NCI-H2196 treated with DMSO at 0.1 percent for 48 hours (cell line): Measurements from ENCODE around the gene TMEM44.

ENCODE experiments used
- DNase-seq: peaks from one replicate; lab custom pipeline; 2025; ENCODE audit not compliant: unreplicated experiment; lab: John Stamatoyannopoulos, UW

Gene TMEM44, protein sequence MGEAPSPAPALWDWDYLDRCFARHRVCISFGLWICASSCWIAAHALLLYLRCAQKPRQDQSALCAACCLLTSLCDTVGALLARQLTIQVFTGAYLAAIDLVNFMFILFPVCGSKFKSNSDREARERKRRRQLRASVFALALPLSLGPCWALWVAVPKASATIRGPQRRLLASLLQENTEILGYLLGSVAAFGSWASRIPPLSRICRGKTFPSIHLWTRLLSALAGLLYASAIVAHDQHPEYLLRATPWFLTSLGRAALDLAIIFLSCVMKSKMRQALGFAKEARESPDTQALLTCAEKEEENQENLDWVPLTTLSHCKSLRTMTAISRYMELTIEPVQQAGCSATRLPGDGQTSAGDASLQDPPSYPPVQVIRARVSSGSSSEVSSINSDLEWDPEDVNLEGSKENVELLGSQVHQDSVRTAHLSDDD

DNA sequence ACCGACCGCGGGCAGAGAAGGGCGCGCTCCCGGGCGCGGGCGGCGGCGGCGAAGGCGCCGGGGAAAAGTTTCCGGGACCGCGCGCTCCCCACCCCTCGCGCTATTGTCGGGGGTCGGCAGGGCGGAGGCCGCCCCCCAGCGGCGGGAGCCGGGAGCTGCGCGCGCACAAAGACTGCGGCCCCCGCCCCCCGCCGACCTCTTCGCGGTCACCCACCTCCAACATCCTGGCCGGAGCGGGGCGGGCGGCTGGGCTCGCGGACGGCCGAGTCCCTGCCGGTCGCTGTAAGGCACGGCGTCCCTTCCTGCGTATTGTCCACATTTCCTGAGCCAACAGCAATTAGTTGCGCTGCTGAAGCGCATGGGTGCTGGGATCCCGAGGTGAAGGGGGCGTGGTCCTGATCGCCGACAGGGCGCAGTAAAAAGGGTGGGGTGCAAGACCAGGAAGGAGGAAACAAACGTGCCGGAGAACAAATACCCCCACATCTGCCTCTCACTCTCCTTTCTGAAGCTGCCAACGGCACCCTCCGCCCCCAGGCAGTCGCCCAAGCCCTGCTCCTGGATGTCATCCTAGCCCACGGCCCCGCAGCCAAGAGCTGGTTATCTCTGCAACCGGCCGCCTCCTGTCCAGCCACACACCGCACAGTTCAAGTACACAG is at the start of gene TMEM44:
TSS of gene TMEM44 (minus strand) at position 71 of the 656 bp plus-strand sequence. CDS start 204 bp downstream, outside the sequence.
- DNase-seq = peak; percentile 95

DNA sequence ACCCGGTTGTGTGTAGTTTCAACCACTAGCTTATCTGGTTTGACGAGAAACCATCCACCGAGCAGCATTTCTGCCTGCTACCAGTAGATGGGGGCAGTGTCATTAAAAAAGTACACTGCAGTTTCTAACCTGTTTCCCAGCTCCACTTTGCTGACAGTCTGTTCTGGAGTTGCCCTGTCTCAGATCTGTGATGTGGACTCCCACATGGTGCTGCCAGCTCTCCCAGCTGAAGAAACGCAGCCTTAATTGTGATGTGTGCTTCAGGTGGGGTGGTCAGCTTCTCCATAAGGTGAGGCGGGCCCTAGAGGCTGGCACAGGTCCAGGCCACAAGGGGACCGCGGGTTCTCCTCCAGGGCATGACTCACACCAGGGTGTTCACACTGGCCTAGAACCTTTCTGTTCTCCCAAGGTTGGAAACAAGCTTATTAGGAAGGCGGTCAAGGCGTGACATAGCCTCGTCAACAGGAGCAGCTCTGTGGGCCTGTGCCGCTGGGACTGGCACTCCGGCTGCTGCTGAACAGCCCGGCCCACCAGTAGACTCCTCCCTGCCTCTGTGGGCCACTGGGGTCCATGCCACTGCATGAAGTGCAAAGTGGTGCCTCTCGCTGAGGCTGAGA is 49.6 kb upstream of the TMEM44 start:
- DNase-seq = peak; percentile 96

DNA sequence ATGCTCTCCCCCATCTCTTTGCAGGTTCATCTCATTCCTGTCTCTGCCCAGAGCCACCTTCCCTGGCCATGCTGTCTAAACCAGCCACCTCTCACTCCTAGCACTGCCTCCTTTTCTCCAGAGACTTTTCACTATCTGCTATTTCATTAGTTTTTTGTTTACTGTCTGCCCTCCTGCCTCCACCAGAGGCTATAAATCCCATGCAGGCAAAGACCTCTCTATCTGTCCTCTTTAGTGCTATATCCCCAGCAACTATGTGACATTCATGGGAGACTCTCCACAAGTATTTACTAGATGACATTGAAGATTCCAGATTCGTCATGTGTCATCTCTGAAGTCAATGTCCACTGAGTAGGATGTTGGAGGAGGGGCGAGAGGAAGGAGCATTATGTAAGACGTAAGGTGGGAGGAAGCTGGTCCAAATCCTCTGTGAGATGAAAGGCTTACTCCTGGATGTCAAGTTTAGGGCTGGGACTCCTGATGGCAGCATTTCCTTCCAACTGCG is 49.0 kb upstream of the TMEM44 start:
- DNase-seq = no peak

DNA sequence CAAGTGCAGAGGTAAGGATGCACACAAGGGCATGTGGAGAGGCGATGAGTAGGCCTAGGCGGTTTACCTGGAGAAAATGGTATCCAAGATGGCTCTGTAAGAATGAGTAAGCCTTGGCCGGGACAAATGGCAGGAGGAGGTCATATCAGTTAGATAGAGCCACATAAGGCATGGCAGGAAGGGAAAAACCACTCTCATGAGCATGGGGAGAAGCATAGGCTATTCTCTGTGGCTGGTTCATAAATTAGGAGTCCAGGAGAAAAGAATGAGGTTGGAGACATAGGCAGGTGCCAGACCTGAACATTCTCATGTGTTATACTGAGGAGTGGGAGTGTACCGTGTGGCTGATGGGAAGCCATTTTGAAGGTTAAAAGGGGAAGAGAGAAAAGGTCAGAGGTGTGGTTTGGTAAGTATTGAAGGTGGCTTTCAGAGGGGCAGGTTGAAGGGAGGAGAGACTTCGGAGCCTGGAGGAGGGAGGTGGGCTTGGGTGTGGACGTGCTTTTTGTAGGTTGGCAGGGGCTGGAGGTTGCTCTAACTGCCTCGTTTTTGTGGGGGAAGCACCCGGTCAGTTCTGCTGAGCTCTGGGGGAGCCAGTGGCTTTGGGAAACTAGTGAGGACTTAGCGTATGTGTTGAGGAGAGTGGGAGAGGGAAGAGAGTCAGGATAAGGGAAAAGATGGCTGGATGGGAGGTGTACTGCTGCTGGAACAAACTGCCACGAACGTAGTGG is 47.8 kb upstream of the TMEM44 start:
- DNase-seq = no peak

DNA sequence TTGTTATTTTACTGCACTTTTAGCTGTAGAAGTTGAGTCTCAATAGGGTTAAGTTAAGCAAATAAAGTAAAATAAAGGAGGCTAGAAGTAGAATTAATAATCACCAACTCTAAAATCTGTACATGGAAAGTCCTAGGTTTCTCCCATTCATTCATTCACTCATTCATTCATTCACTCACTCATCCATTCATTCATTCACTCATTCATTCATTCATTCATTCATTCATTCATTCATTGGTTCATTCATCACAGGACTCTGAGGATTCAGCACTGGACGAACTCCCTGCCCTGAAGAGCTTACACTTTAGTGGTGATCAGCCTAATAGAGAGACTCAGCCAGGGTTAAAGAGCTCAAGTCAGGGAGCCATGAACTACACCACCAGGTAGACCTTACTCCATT is 43.3 kb upstream of the TMEM44 start:
- DNase-seq = no peak

DNA sequence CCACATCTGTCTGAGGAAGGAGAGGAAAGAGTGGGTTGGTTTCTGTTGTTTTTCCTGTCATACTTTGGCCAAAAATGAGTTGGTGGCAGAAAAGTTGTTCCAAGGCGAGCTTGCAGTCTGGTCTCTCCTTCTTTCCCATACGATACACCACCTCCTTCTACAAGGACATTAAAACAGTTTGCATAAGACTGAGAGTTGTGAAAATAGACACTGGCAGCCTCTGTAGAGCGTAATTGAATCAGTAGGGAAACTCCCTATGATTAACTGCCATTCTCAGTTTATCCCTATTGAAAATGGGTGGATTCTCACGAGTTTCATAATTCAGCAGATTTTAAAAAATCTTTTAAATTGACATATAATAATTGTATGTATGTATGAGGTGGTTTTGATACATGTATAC is 42.5 kb upstream of the TMEM44 start:
- DNase-seq = no peak

DNA sequence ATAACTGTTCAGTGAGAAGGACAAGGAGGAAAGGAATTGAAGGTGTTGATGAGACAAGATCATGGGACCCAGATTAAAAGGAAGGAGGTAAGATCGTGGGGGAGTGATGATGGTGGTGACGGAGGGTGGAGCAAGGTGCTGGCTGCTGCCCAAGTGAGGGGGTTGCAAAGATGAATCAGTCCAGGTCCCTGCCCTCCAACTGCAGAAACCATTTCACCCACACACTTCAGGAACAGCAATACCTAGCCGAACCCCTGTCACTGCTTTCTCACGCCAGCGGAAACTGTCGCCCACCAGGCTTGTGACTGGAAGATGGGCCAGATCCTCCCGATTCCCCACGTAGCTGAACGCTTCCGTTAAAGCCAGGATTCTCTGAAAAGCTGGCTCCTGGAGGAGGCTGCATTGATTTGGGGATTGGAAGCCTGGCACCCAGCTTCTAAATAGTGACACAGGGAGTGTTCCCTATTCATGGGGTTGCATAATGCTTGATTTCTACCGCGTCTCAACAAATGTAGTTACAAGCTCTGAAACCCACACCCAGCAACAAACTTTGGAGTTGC is 41.9 kb upstream of the TMEM44 start:
- no peak for DNase-seq

DNA sequence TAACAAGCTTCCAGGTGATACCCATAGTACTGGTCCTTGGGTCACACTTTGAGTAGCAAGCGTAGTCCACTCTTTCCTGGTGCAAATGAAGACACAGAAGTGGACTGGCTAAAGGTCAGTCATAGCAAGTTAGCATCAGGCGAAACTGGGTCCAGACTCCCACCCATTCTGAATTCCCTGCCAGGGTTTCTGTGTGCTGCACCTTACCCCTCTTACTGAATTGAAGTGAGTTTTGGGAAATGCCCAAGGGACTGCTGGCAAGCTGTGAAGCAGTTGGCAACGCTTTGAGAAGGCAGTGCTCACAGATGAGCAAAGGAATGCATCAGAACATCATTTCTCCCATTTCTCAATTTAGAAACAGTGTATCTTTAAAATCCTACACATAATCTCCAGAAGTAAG is 40.5 kb upstream of the TMEM44 start:
- DNase-seq = no peak

DNA sequence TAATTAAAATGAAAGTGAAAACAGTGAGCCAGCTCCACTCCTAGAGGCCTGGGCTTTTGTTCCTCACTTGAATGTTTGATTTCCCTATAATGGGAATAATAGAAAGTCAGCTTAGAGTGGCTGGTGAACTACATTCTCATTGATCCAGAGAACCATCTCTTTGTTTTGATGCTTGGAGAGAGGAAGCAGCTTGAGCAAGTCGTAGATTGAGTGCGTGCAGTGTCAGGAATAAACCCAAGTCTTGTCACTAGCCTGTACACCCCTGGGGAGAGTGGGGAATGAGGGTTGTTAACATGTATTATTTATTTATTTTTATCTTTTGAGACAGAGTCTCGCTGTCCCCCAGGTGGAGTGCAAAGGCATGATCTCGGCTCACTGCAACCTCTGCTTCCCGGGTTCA is 39.7 kb upstream of the TMEM44 start:
- DNase-seq = no peak

DNA sequence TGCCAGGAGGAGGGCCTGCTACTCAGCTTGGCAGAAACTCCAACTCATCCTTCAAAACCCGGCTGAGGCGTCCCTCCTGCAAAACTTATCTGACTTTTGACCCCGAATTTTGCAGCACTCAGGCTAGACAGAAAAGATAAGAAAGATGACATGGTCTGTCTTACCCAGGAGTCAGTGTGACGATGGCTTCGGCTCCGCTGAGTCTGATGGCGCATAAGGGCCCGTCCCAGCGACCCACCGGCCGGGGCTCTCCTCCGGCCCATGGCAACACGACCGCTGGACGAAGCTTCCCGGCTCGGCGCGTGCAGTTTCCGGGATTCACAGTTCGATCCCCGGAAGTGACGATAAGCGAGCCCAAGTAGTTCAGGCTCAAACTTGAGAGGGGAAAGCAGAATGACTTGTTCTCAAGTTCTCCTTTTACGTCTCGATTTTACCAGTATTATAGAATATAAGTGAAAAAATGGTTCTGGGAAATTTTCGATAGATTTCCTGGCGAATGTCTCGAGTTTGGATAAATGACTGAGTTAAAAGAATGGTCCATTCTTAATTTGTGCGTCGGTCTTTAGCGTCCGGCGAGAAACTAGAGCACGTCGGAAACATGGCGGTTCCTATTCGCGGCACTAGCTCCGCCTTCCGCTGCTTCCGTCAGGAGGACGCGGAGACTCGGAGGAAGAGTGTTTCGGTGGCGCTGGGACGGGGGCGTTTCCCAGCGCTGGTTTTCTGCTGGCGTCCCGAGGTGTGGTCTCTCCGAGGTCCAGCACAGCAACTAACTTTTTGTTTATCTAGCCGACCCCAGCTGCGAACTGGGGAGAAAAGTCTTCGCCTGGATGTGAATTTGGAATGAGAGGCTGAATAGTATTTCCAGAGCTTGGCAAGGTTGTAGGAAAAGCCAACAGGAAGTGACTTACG is 38.9 kb upstream of the TMEM44 start, which contains the start of gene LSG1:
TSS of gene LSG1 (minus strand) at position 292 of the 909 bp plus-strand sequence. CDS start at position 263, 29 bp downstream.
- peak; percentile 99 for DNase-seq

DNA sequence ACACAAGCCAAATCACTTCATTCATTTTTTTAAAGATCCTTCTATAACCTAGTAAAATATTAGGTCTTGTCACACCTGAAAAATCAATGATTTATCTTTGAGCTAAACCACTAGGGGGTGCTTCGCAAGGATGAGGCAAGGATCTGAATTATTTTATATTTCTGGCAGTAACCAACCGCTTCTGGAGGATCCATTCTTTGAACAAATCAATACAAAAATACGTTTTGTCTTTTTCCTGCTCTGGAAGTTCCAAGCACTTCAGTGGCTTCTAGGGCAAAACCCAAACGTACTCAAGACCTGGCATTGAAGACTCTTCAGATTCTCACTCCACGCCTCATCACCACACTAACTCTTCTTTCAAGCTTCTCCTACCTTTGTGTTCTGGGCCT is 38.3 kb upstream of the TMEM44 start:
- peak; percentile 54 for DNase-seq

DNA sequence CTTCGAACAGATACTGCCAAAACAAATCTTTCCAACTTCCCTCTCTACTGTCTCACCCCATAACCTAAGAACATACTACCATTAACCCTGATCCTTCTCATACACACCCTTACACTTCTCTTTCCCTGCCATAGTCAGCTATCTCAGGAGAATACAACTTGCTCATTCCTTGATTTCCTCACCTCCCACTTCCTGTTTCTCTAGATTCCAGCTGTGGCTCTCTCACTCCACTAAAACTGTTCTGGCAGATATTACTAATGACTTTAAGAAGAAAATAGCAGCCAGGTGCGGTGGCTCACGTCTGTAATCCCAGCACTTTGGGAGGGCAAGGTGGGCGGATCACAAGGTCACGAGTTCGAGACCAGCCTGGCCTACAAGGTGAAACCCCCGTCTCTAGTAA is 34.1 kb upstream of the TMEM44 start:
- DNase-seq = no peak

DNA sequence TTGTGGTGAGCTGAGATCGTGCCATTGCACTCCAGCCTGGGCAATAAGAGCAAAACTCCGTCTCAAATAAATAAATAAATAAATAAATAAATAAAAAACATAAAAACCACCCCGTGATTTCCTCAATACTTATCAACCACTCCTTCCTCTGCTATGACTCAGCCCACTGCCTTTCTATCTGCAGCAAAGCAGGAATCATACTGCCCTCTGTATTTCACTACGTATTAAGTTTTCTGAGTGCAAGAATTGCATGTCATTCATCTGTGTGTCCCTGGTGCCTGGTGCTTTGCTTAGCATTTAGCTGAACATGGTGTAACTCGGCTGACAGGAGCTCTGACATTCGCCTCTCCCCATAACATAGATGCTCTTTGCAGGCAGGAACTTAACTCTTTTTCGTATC is 31.6 kb upstream of the TMEM44 start:
- DNase-seq = no peak

DNA sequence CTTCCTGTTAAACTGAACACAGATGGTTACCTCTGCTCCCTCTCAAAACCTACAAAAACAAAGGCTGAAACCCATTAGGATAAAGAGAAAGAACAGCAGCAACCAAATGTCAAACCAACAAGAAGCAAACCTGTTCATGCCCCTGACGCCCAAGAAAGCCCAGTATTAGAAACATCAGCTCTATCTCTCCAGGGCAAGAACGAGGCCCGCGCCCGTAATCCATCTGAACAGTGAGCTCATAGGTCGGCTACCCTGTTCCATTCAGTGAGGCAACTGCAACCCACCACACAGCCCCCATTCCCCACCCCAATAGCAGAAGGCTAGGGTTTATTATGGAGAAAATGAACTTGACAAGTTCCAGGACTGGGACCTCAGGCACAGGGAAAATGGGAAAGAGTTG is 28.7 kb upstream of the TMEM44 start:
- DNase-seq = no peak

DNA sequence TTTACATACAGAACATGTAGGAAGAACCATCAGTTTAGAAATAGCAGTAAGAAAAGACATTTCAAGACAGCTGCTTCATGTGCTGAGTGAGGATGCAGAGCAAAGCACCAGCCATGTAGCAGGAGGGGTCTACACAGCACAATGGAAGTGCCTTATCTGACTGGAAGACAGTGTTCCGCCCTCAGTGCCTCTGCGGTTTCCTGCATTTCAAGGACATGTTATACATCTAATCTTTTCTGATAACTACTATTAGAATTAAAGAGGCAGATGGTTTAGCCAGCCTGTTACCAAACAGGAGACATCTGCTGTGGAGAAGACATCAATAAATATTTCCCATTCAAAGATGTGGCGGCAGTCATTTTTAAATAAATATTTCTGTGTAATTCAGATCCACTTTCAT is 28.2 kb upstream of the TMEM44 start:
- no peak for DNase-seq

DNA sequence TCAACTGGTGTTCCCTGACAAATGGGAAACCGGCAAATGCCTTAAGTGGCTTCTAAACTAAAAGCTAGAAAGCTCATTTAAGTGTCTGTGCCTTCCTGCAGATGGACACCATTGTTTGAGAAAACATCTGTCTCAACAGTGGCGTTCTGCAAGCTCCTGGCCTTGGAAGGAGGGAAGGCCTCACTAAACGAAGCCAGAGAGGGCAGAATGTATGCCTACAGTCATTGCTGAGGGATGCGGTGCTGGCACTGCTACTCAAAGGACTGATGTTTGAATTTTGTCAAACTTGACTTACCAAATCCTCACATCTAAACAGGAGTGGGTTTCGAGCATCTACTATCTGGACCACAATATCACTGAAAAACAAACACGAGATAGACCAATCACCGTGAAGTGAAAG is 26.6 kb upstream of the TMEM44 start:
- DNase-seq = no peak

DNA sequence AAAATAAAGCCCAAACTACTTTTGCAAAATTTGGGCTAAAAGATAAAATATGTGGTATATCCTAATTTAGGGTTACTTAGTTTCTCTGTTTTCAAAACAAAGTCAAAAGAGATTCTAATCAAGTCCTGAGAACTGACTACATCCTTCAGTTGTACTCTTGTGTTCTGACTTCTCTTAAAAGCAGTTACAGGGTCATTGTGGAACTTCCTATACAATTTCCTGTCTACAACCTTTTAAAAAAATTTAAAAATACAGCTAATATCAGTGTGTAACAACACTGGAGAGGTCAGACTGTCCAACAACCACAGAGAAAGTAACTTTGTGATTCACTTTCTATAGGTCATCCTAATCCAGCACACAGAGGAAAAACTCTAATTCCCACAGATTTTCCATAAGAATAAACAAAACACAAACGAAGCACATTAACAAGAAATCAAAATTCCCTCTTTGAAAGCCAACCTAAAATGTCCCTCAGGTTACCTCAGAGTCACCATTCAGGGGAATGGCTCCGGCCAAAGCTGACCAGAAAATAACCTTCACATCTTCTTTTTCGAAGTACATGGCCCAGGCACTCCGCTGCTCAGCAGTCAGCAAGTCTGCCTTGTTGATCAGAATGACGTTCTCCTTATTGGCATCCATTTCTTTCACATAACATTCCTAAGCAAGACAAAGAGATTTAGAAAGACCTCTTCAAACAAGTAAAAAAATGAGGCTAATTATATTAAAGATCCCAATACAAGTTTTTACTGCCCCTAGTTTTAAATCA is 25.4 kb upstream of the TMEM44 start:
- no peak for DNase-seq

DNA sequence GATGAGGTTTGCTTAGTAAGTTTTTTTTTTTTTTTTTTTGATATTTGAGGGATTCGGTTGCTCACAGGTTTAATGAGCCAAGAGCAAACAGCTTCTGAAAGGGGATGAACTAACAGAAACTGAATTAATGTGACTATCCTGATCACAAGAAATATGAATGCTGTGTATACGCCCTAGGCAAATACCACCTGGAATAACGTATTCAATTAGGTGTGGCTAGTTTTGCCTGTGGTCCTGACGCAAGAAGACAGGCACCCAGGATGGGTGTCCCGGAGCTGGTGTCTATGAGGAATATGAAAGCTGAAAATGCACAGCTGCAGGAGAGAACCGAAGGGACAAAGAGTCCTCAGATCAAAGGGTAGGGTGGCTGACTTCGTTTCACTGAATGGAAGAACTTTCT is 24.2 kb upstream of the TMEM44 start:
- DNase-seq = no peak

DNA sequence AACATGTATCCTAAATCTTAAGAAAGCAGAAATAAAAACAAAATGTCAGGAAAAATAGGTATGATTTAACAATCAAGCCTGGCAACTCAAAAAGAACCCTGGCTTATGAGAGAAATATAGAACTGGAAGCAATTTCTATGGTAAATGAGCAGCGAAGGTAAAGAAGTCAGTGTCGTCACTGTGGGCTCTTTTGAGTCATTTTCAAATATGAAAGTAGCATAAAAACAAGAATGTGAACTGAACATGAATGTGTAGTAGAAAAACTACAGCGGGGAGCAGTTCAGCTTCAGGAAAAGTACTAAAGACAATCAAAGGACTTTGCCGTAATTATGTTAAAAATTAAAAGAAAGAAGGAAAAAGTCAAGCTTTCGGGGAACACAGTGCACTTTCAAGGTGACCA is 21.2 kb upstream of the TMEM44 start:
- DNase-seq = no peak
